Stimulated activated CD4-positive, alpha-beta T cell treated with anti-CD3 and anti-CD28 coated beads, TNF-alpha, amount 100 ng/mL, for 1 hour (primary cell): Measurements from ENCODE around the gene MLXIP.

ENCODE experiments used
- DNase-seq, 3 donors: peaks; one replicate each; pipeline ENCODE4 v3.0.0-alpha.2; 2020; ENCODE audit warnings: low read depth in 3 of 3, low spot score in 1 of 3

The MLXIP gene

DNA sequence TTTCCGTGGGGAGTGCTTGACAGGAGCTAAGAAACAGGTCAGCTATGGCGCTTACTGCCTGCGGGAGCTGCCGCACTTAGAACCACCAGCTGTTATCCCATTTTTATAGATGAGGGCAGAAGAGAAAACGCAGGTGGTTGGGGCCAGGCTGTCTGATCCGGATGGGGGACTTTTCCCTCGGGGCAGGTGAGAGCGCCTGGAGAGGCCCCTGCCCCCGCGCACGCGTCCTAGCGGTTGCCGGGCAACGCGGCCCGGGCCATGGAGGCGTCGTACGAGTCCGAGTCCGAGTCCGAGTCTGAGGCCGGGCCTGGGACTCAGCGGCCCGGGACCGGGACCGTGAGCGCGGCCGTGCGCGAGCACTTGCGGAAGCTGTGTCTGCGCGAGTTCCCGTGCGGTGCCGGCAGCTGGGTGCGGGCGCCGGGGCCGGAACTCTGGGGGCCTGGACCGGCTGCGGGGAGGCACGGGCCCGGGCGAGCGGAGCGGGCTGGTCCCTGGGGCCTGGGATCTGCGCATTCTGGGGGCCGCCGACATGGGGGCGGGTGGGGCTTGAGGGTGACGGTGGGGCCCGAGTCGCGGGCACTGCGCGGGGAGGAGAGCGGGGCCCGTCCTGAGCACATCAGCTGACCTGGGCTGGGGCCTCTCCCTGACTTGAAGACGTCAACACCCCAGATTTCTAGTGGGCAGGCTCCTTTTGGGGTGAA, 104.5 kb downstream of the MLXIP start, which contains the start of gene LRRC43:
TSS of gene LRRC43 (plus strand) at position 237 of the 701 bp plus-strand sequence. CDS start at position 259, 22 bp downstream.
- no peak for DNase-seq

- no peak for DNase-seq
Measured at GRCh38 chr12:122183588-122183940, 105.0 kb downstream of the MLXIP start.

DNA sequence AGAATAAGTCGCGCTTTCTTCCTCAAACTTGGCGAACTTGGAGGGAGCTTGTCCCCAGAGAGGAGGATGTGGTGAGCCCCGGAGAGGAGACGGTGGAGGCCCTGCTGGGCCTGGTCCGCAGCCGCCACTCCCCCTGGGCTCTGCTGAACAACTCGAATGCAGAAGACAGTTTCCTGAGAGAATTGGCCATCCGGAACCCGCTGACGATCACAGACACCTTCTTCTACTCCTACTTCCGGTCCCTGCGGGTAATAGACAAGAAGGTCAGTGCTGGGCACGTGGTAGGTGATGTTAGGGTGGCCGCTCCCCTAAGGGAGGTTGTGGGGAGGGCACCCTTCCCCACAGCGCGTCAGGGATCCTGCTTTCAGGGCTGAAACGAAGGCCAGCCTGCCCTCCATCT, 106.0 kb downstream of the MLXIP start:
- no peak for DNase-seq

DNA sequence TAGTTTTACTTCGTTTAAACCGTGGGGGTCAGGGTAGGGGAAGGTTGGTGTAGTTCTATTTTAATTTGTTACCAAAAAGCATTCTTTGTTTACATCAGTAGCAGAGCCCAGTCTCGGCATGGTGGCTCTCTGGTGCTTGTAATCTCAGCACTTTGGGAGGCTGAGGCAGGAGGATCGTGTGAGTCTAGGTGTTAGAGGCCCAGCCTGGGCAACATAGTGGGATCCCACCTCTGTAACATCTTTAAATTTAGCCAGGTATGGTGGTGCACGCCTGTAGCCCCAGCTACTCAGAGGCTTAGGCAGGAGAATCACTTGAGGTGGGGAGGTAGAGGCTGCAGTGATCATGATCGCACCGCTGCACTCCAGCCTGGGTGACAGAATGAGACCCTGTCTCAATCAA, 106.5 kb downstream of the MLXIP start:
- no peak for DNase-seq

GRCh38 chr12:122185494-122186082, 107.0 kb downstream of the MLXIP start:
- no peak for DNase-seq

DNA sequence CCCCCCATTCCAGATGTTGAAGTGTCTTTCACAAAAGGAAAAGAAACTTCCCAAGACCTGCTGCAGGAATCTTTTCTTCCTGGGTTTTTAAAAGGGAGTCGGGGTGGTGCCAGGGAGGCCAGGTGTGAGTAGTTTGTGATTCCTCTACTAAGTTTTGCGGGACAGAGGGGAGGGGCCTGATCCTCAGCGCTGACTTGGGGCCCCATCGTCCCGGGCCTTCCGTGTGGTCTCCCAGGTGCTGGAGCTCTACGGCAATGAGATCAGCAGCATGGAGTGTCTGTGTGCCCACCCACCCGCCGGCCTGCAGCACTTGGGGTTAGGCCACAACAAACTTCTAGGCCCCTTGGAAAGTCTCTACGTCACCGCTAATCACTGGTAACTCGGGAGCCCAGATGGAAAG, 108.9 kb downstream of the MLXIP start:
- DNase-seq = no peak

- no peak for DNase-seq
Measured at GRCh38 chr12:122189626-122190475, 111.3 kb downstream of the MLXIP start.

DNA sequence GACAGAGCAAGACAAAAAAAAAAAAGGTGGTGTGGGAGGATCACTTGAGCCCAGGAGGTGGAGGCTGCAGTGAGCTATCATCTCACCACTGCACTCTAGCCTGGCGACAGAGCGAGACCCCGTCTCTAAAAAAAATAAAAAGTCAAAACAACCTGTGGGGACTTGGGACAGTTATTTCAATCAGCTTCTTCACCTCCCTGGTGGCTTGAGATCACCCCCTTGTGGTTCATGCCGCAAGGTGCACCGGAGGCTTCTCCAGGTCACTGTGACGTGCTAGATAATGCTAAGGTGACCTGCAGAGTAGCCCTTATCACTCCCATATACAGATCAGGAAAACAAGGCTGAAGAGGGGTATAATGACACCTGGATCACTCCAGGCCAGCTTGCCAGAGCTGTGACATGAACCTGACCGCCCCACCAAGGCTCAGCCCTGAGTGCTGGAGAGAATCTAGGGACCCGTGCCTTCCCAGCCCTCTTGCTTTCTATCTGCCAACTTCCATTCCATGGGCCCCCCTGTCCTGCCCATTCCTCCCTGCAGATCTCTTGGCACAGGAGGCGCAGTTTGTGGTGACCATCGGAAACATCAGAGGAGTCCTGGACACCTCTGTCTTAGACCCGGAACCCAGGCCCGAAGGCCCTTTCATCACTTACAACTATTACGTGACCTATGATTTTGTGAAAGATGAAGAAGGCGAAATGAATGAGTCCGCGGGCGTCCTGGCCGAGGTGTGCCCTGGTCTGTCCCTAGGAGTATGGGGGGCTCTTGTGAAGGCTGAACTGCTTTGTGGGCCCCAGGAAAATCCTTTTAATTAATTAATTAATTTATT, 112.5 kb downstream of the MLXIP start:
- DNase-seq = peak in 2 of 3 donors; percentile 33 to 55

DNA sequence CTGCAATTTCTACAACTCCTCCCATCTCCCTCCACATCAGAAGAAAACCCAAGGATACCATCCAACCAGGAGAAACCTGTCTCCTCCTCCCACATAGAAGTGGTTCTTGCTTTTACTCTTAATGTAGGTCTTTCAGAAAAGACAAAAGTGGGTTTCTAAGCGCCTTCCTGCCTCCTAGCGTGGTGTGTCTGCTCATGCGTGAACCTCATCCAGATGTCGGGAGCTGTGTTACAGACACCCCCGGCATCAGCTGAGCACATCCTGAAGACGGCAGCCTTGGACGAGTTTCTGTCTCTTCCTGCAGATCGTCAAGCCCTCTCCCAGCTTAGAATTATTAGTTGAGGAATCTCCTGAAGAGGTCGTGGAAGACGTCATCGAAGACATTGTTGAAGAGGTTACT, 113.9 kb downstream of the MLXIP start:
- no peak for DNase-seq

DNA sequence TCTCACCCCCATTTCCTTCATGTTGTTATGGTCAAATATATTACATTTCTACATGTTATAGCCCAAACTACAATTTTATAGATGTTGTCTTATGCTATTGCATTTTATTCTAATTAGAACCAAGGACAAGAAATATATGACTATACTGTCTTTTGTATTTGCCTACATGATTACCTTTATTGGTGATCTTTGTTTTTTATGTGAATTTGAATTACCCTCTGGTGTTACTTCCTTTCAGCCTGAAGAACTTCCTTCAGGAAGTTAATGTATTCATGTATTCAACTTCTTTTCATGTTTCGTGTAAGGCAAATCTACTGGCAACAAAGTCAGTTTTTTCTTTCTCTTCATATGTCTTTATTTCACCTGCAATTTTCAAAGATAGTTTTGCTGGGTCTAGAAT, 116.2 kb downstream of the MLXIP start:
- DNase-seq = no peak

DNA sequence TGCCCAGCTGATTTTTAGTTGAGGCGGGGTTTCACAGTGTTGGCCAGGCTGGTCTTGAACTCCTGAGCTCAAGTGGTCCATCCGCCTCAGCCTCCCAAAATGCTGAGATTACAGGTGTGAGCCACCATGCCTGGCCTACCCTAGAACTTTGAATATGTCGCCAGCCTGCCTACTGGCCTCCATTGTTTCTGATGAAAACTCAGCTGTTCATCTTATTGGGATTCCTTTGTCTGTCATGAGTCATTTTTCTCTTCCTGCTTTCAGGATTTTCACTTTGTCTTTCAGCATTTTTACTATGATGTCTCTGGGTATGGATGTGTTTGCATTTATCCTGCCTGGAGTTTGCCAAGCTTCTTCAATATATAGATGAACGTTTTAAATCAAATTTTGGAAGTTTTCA, 116.8 kb downstream of the MLXIP start:
- no peak for DNase-seq
